ENCODE data around the gene ARHGAP15.

Gene ARHGAP15

GRCh38 chr2:143209570-143210445 is 80.6 kb downstream of the ARHGAP15 start:
- H3K4me3 ChIP-seq (replicated peaks in 1 of 2; ENCODE audit: low read depth in 2 of 2, low read length in 2 of 2) = no peak overlapping the region
- TF ChIP-seq CTCF (IDR thresholded peaks at IDR 0.05; ENCODE audit: low read depth, low read length) = no peak
- no peak for DNase-seq (ENCODE audit: low read depth in 2 of 2)

GRCh38 chr2:143210446-143210819 is 81.2 kb downstream of the ARHGAP15 start:
- TF ChIP-seq CTCF (IDR thresholded peaks at IDR 0.05; ENCODE audit: low read depth, low read length) = no peak
- H3K4me3 ChIP-seq (replicated peaks in 1 of 2; ENCODE audit: low read depth in 2 of 2, low read length in 2 of 2) = no peak overlapping the region
- no peak for DNase-seq (ENCODE audit: low read depth in 2 of 2)

GRCh38 chr2:143217512-143218115 is 88.4 kb downstream of the ARHGAP15 start:
- no peak overlapping the region for H3K4me3 ChIP-seq (replicated peaks in 1 of 2; ENCODE audit: low read depth in 2 of 2, low read length in 2 of 2)
- TF ChIP-seq CTCF (IDR thresholded peaks at IDR 0.05; ENCODE audit: low read depth, low read length) = no peak

GRCh38 chr2:143218621-143219020 is 89.4 kb downstream of the ARHGAP15 start:
- no peak for DNase-seq (ENCODE audit: low read depth in 2 of 2)
- TF ChIP-seq CTCF (IDR thresholded peaks at IDR 0.05; ENCODE audit: low read depth, low read length) = no peak
- H3K4me3 ChIP-seq (replicated peaks in 1 of 2; ENCODE audit: low read depth in 2 of 2, low read length in 2 of 2) = no peak overlapping the region

More at GRCh38 chr2:143217512-143218115, 88.4 kb downstream of the ARHGAP15 start:
- no peak for DNase-seq (ENCODE audit: low read depth in 2 of 2)

- H3K4me3 ChIP-seq (replicated peaks in 1 of 2; ENCODE audit: low read depth in 2 of 2, low read length in 2 of 2) = no peak overlapping the region
- no peak for TF ChIP-seq CTCF (IDR thresholded peaks at IDR 0.05; ENCODE audit: low read depth, low read length)
- DNase-seq (ENCODE audit: low read depth in 2 of 2) = no peak
These were observed 90.0 kb downstream of the ARHGAP15 start for GRCh38 chr2:143219266-143219665.

- no peak for DNase-seq (ENCODE audit: low read depth in 2 of 2)
- no peak overlapping the region for H3K4me3 ChIP-seq (replicated peaks in 1 of 2; ENCODE audit: low read depth in 2 of 2, low read length in 2 of 2)
- no peak for TF ChIP-seq CTCF (IDR thresholded peaks at IDR 0.05; ENCODE audit: low read depth, low read length)
These were observed 94.3 kb downstream of the ARHGAP15 start for GRCh38 chr2:143223556-143223955.

Data from cardiac fibroblast (primary cell).